PC-3 (cell line): ENCODE measurements around the gene INO80C.
"Not testable (repeated sequence)": the region's sequence is repeated elsewhere in the genome, so short reads cannot be mapped to it uniquely, and the experiment has no call there.

Source experiments
- EZH2 ChIP-seq: fragments of 300-600 bp; sonication (generic); IDR thresholded peaks from one replicate; pipeline ENCODE4 v1.6.1; 2017; ENCODE audit warnings: antibody characterized with exemption, mild to moderate bottlenecking, low read length; ENCODE audit not compliant: unreplicated experiment
- TF ChIP-seq, protein P1 (sequence below): fragments of 300-600 bp; sonication (generic); conservative IDR thresholded peaks from 2 replicates; pipeline ENCODE4 v1.5.1; 2017; ENCODE audit warnings: antibody characterized with exemption, low read depth, mild to moderate bottlenecking, low read length

DNA sequence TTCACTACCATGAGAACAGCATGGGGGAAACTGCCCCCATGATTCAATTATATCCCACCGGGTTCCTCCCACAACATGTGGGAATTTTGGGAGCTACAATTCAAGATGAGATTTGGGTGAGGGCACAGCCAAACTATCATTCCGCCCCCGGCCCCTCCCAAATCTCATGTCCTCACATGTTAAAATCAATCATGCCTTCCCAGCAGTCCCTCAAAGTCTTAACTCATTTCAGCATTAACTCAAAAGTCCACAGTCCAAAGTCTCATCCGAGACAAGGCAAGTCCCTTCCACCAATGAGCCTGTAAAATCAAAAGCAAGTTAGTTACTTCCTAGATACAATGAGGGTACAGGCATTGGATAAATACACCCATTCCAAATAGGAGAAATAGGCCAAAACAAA, 10.2 kb downstream of the INO80C start:
- TF ChIP-seq, protein P1, sequence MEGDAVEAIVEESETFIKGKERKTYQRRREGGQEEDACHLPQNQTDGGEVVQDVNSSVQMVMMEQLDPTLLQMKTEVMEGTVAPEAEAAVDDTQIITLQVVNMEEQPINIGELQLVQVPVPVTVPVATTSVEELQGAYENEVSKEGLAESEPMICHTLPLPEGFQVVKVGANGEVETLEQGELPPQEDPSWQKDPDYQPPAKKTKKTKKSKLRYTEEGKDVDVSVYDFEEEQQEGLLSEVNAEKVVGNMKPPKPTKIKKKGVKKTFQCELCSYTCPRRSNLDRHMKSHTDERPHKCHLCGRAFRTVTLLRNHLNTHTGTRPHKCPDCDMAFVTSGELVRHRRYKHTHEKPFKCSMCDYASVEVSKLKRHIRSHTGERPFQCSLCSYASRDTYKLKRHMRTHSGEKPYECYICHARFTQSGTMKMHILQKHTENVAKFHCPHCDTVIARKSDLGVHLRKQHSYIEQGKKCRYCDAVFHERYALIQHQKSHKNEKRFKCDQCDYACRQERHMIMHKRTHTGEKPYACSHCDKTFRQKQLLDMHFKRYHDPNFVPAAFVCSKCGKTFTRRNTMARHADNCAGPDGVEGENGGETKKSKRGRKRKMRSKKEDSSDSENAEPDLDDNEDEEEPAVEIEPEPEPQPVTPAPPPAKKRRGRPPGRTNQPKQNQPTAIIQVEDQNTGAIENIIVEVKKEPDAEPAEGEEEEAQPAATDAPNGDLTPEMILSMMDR = not testable (repeated sequence)
- not testable (repeated sequence) for TF ChIP-seq EZH2
